PFSK-1 (cell line): ENCODE measurements around the gene TNS3.

Experiments
- FOXP2 ChIP-seq: optimal IDR thresholded peaks from 2 replicates; pipeline ENCODE3; 2011; ENCODE audit warnings: borderline replicate concordance, control low read depth, inconsistent platforms; ENCODE audit not compliant: insufficient read depth; ENCODE audit errors: extremely low read length, extremely low read depth
- POLR2AphosphoS5 ChIP-seq: IDR thresholded peaks from 2 replicates; pipeline ENCODE4 v1.6.1; 2012; ENCODE audit warnings: low read depth, mild to moderate bottlenecking, control low read depth, low read length, moderate library complexity
- REST ChIP-seq, 2 experiments: IDR thresholded peaks; 2 replicates each; pipeline versions ENCODE4 v1.6.1 to v1.8.0; 2011 to 2012; ENCODE audit warnings: low read depth in 2 of 2, low read length in 2 of 2, control low read depth in 1 of 2, inconsistent platforms in 1 of 2, mild to moderate bottlenecking in 1 of 2, moderate library complexity in 1 of 2; ENCODE audit not compliant: insufficient read depth in 1 of 2
- SIN3A ChIP-seq: IDR thresholded peaks from 2 replicates; pipeline ENCODE4 v1.6.1; 2012; ENCODE audit warnings: mild to moderate bottlenecking, low read length, moderate library complexity, borderline replicate concordance; ENCODE audit not compliant: insufficient read depth
- TAF1 ChIP-seq: IDR thresholded peaks from 2 replicates; pipeline ENCODE4 v1.6.1; 2012; ENCODE audit warnings: low read length, control low read depth, borderline replicate concordance; ENCODE audit not compliant: insufficient read depth

Gene TNS3

GRCh38 chr7:47475880-47476227 lies 106.1 kb downstream of the TNS3 start:
- TF ChIP-seq SIN3A (no peak), TAF1 (no peak), FOXP2 (no peak), REST (IDR thresholded peaks at IDR 0.05; ENCODE audit: insufficient read depth in 1 of 2, low read depth in 2 of 2, low read length in 2 of 2) (no peak), POLR2AphosphoS5 (no peak)

- TF ChIP-seq TAF1 (no peak), FOXP2 (peak; percentile 88)
Measured at GRCh38 chr7:47474937-47475879, 106.7 kb downstream of the TNS3 start.

GRCh38 chr7:47474211-47474936 lies 107.5 kb downstream of the TNS3 start:
- TF ChIP-seq TAF1: no peak
- TF ChIP-seq FOXP2: no peak
- no peak for TF ChIP-seq REST (IDR thresholded peaks at IDR 0.05; ENCODE audit: insufficient read depth in 1 of 2, low read depth in 2 of 2, low read length in 2 of 2)
- TF ChIP-seq SIN3A: no peak
- no peak for TF ChIP-seq POLR2AphosphoS5

GRCh38 chr7:47473499-47474210 lies 108.3 kb downstream of the TNS3 start:
- TF ChIP-seq TAF1 (no peak), SIN3A (no peak), REST (IDR thresholded peaks at IDR 0.05; ENCODE audit: insufficient read depth in 1 of 2, low read depth in 2 of 2, low read length in 2 of 2) (no peak), POLR2AphosphoS5 (no peak), FOXP2 (no peak)

GRCh38 chr7:47472444-47473157 lies 109.3 kb downstream of the TNS3 start:
- TF ChIP-seq SIN3A: no peak
